ENCODE data around the gene GPC6.
"Not testable (repeated sequence)": the region's sequence is repeated elsewhere in the genome, so short reads cannot be mapped to it uniquely, and the experiment has no call there.

Gene GPC6

GRCh38 chr13:93435651-93436050 lies 209.0 kb downstream of the GPC6 start:
- no peak overlapping the region for H3K4me3 ChIP-seq (ENCODE audit: low read depth, low read length)
- TF ChIP-seq, protein P1, sequence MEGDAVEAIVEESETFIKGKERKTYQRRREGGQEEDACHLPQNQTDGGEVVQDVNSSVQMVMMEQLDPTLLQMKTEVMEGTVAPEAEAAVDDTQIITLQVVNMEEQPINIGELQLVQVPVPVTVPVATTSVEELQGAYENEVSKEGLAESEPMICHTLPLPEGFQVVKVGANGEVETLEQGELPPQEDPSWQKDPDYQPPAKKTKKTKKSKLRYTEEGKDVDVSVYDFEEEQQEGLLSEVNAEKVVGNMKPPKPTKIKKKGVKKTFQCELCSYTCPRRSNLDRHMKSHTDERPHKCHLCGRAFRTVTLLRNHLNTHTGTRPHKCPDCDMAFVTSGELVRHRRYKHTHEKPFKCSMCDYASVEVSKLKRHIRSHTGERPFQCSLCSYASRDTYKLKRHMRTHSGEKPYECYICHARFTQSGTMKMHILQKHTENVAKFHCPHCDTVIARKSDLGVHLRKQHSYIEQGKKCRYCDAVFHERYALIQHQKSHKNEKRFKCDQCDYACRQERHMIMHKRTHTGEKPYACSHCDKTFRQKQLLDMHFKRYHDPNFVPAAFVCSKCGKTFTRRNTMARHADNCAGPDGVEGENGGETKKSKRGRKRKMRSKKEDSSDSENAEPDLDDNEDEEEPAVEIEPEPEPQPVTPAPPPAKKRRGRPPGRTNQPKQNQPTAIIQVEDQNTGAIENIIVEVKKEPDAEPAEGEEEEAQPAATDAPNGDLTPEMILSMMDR (IDR thresholded peaks at IDR 0.05; ENCODE audit: low read depth, low read length, missing control alignments): no peak
- no peak for DNase-seq (ENCODE audit: low read depth)

GRCh38 chr13:93437081-93437480 lies 210.5 kb downstream of the GPC6 start:
- TF ChIP-seq, protein P1 (IDR thresholded peaks at IDR 0.05; ENCODE audit: low read depth, low read length, missing control alignments): no peak
- no peak for DNase-seq (ENCODE audit: low read depth)
- H3K4me3 ChIP-seq (ENCODE audit: low read depth, low read length): no peak overlapping the region

GRCh38 chr13:93446238-93446637 lies 219.6 kb downstream of the GPC6 start:
- no peak for DNase-seq (ENCODE audit: low read depth)
- TF ChIP-seq, protein P1 (IDR thresholded peaks at IDR 0.05; ENCODE audit: low read depth, low read length, missing control alignments): no peak
- no peak overlapping the region for H3K4me3 ChIP-seq (ENCODE audit: low read depth, low read length)

- no peak for DNase-seq (ENCODE audit: low read depth)
- TF ChIP-seq, protein P1 (IDR thresholded peaks at IDR 0.05; ENCODE audit: low read depth, low read length, missing control alignments): no peak
Measured at GRCh38 chr13:93450191-93450621, 223.6 kb downstream of the GPC6 start.

DNA sequence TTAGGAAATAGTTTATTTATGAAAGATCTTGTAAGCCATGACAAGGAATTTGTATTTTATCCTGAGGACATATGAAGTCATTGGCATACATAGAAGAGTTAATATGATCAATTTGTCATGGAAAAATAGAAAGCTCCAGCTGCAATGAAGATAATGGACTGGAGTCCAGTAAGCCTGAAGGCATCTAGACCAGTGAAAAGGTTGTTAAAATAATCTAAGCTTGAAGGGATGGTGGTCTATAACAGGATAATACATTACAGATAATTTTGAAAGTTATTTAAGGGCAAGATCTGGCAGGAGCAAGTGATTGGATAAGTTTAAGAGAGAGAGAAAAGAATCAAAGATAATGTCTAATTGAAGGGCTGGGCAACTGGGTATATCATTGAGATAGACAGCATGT lies 224.2 kb downstream of the GPC6 start:
- TF ChIP-seq, protein P1 (IDR thresholded peaks at IDR 0.05; ENCODE audit: low read depth, low read length, missing control alignments): no peak
- DNase-seq (ENCODE audit: low read depth): no peak
- no peak overlapping the region for H3K4me3 ChIP-seq (ENCODE audit: low read depth, low read length)

More at GRCh38 chr13:93450191-93450621, 223.6 kb downstream of the GPC6 start:
- no peak overlapping the region for H3K4me3 ChIP-seq (ENCODE audit: low read depth, low read length)

- H3K4me3 ChIP-seq (ENCODE audit: low read depth, low read length); DNase-seq (ENCODE audit: low read depth): not testable (repeated sequence)
Measured at GRCh38 chr13:93454676-93455235, 228.1 kb downstream of the GPC6 start.

DNA sequence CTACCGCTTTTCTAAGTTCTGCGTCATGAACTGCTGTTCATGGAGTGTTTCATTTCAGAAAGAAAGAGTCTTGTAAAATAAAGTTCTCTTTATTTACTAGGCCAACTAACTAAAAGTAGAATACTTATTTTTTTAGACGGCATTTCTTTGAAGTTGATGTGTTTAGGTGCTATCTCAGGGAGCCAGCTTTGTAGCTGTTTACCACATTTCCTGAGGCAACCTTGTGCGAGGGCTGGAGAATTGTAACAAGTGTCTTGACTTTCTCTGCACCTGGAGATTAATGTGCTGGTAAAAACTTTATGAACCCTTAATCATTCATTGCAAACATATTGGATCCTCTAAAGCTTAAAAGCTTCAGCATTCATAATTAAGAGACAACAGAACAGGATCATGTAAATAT lies 229.3 kb downstream of the GPC6 start:
- H3K4me3 ChIP-seq (ENCODE audit: low read depth, low read length): no peak overlapping the region
- TF ChIP-seq, protein P1 (IDR thresholded peaks at IDR 0.05; ENCODE audit: low read depth, low read length, missing control alignments): no peak
- no peak for DNase-seq (ENCODE audit: low read depth)

All from GM12864 (cell line).